IMR-90 (cell line): ENCODE results near the gene IPO13. TPM values are rescaled to one million over a fixed set of nuclear protein-coding genes. Genes with fewer than 3 reads are reported as not detected.

Source experiments
- ATAC-seq: fragments of 200-7000 bp; cut with Tn5 transposase; 2 replicates; pipeline ENCODE4 v1.9.1; 2020; ENCODE audit warnings: low read depth, mild to moderate bottlenecking, moderate library complexity
- BruUV-seq: library from RNA; stranded (reverse); fragments of 400-500 nt; replicated peaks from 2 replicates; lab custom pipeline; 2021; lab: Mats Ljungman, UMichigan
- CTCF ChIA-PET: fragments of 300-600 bp; formaldehyde crosslinking; extraction: SDS; loops from one replicate; lab custom pipeline; 2021; ENCODE audit warnings: antibody characterized with exemption; lab: Yijun Ruan, JAX
- POLR2A ChIA-PET: fragments of 300-600 bp; sonication (Branson Sonifier 250); formaldehyde crosslinking; loops from one replicate; lab custom pipeline; 2022; ENCODE audit warnings: antibody characterized with exemption; ENCODE audit not compliant: unreplicated experiment; lab: Charles Lee
- DNase-seq: peaks from one replicate; pipeline ENCODE4 v3.0.0; 2013
- H2AFZ ChIP-seq: replicated peaks from 2 replicates; pipeline ENCODE3; 2013; ENCODE audit warnings: low read length, mild to moderate bottlenecking; ENCODE audit not compliant: poor library complexity
- H2AK5ac ChIP-seq: 2 replicates; pipeline ENCODE4 v1.6.1; 2013; ENCODE audit warnings: low read depth, low read length, inconsistent platforms
- H2AK9ac ChIP-seq: replicated peaks from 2 replicates; pipeline ENCODE3; 2013; ENCODE audit warnings: mild to moderate bottlenecking, low read depth, low read length, moderate library complexity; ENCODE audit not compliant: poor library complexity
- H2BK120ac ChIP-seq: 2 replicates; pipeline ENCODE4 v1.6.1; 2013; ENCODE audit warnings: low read depth, low read length, inconsistent platforms
- H2BK15ac ChIP-seq: 3 replicates; pipeline ENCODE4 v1.6.1; 2013; ENCODE audit warnings: low read depth, low read length, inconsistent platforms
- H2BK20ac ChIP-seq: 2 replicates; pipeline ENCODE4 v1.6.1; 2013; ENCODE audit warnings: low read depth, mild to moderate bottlenecking, inconsistent platforms, low read length, moderate library complexity
- H2BK5ac ChIP-seq: 2 replicates; pipeline ENCODE4 v1.6.1; 2013; ENCODE audit warnings: mild to moderate bottlenecking, low read depth, low read length, inconsistent platforms; ENCODE audit not compliant: poor library complexity, severe bottlenecking
- H3K14ac ChIP-seq: replicated peaks from 2 replicates; pipeline ENCODE4 v1.6.1; 2013; ENCODE audit warnings: low read depth, low read length, inconsistent platforms
- H3K18ac ChIP-seq: 2 replicates; pipeline ENCODE4 v1.6.1; 2013; ENCODE audit warnings: low read depth, low read length, control low read depth
- H3K23ac ChIP-seq: 2 replicates; pipeline ENCODE4 v1.6.1; 2013; ENCODE audit warnings: low read depth, low read length, inconsistent platforms
- H3K27ac ChIP-seq: 2 replicates; pipeline ENCODE4 v1.5.1; 2013; ENCODE audit warnings: mild to moderate bottlenecking, control low read depth, low read length; ENCODE audit not compliant: insufficient read depth
- H3K27me3 ChIP-seq: 2 replicates; pipeline ENCODE4 v1.6.1; 2013; ENCODE audit warnings: low read length; ENCODE audit not compliant: control insufficient read depth, insufficient read depth
- H3K36me3 ChIP-seq: 2 replicates; pipeline ENCODE4 v1.6.1; 2013; ENCODE audit warnings: low read length, mixed read lengths; ENCODE audit not compliant: control insufficient read depth, insufficient read depth
- H3K4ac ChIP-seq: 2 replicates; pipeline ENCODE4 v1.6.1; 2013; ENCODE audit warnings: low read depth, low read length, inconsistent platforms
- H3K4me1 ChIP-seq: 2 replicates; pipeline ENCODE4 v1.6.1; 2013; ENCODE audit warnings: low read length, mixed read lengths; ENCODE audit not compliant: control insufficient read depth, insufficient read depth
- H3K4me2 ChIP-seq: 2 replicates; pipeline ENCODE4 v1.6.1; 2013; ENCODE audit warnings: low read depth, mild to moderate bottlenecking, control low read depth, low read length, moderate library complexity
- H3K4me3 ChIP-seq: 2 replicates; pipeline ENCODE4 v1.5.1; 2013; ENCODE audit warnings: low read depth, mild to moderate bottlenecking, control low read depth, low read length, moderate library complexity; ENCODE audit not compliant: insufficient read depth
- H3K56ac ChIP-seq: 2 replicates; pipeline ENCODE4 v1.6.1; 2013; ENCODE audit warnings: low read length, inconsistent platforms; ENCODE audit not compliant: insufficient read depth; ENCODE audit errors: extremely low read depth
- H3K79me1 ChIP-seq, 2 experiments: 2 replicates each; pipeline ENCODE4 v1.6.1; 2013; ENCODE audit warnings: low read length in 2 of 2, inconsistent platforms in 1 of 2, low read depth in 1 of 2
- H3K9ac ChIP-seq: 2 replicates; pipeline ENCODE4 v1.6.1; 2013; ENCODE audit warnings: low read depth, low read length, control low read depth
- H3K9me1 ChIP-seq: 2 replicates; pipeline ENCODE4 v1.6.1; 2013; ENCODE audit warnings: low read length, inconsistent platforms; ENCODE audit not compliant: insufficient read depth
- H3K9me3 ChIP-seq: 2 replicates; pipeline ENCODE4 v1.6.1; 2013; ENCODE audit warnings: low read length; ENCODE audit not compliant: control insufficient read depth, insufficient read depth
- H4K20me1 ChIP-seq: 2 replicates; pipeline ENCODE4 v1.6.1; 2013; ENCODE audit warnings: low read length, inconsistent platforms; ENCODE audit not compliant: insufficient read depth
- H4K5ac ChIP-seq: 2 replicates; pipeline ENCODE4 v1.6.1; 2013; ENCODE audit warnings: mild to moderate bottlenecking, low read depth, low read length, control low read depth
- H4K8ac ChIP-seq, 2 experiments: 2 replicates each; pipeline ENCODE4 v1.6.1; 2013; ENCODE audit warnings: low read depth in 2 of 2, low read length in 2 of 2, control low read depth in 1 of 2, inconsistent platforms in 1 of 2
- H4K91ac ChIP-seq: 2 replicates; pipeline ENCODE4 v1.6.1; 2013; ENCODE audit warnings: low read depth, low read length, inconsistent platforms; ENCODE audit not compliant: insufficient read depth
- BHLHE40 ChIP-seq: fragments of 150-350 bp; IDR thresholded peaks from 2 replicates; pipeline ENCODE4 v1.6.1; 2016; ENCODE audit warnings: mild to moderate bottlenecking, low read depth, low read length
- CHD1 ChIP-seq: IDR thresholded peaks from 2 replicates; pipeline ENCODE4 v1.6.1; 2012; ENCODE audit warnings: low read depth, low read length, improper control_type of control experiment
- MXI1 ChIP-seq: IDR thresholded peaks from 2 replicates; pipeline ENCODE4 v1.6.1; 2012; ENCODE audit warnings: low read depth, mild to moderate bottlenecking, low read length, moderate library complexity, borderline replicate concordance
- NFE2L2 ChIP-seq: fragments of 150-350 bp; IDR thresholded peaks from 2 replicates; pipeline ENCODE4 v1.6.1; 2016; ENCODE audit warnings: low read depth, mild to moderate bottlenecking, low read length
- POLR2A ChIP-seq: IDR thresholded peaks from 2 replicates; pipeline ENCODE4 v1.6.1; 2012; ENCODE audit warnings: mild to moderate bottlenecking, low read depth, low read length
- USF2 ChIP-seq: fragments of 150-350 bp; IDR thresholded peaks from 2 replicates; pipeline ENCODE4 v1.6.1; 2017; ENCODE audit warnings: mild to moderate bottlenecking, antibody characterized with exemption, low read length, low read depth
- WGBS, 2 experiments: methylation state at CpG; one replicate each; pipeline versions ENCODE4 v1.1.5 to v1.1.7; 2013; ENCODE audit warnings: missing lambda C conversion rate in 2 of 2; ENCODE audit not compliant: insufficient read length in 1 of 2; ENCODE audit errors: extremely low coverage in 2 of 2; 5-methylcytosine and 5-hydroxymethylcytosine counted together
- dilution Hi-C: fragments of 300-500 bp; cut with HindIII; formaldehyde crosslinking; loops from one replicate; pipeline ENCODE4 v1.14.3; 2018; ENCODE audit warnings: low sequenced_read_pairs; ENCODE audit not compliant: unreplicated experiment
- in situ Hi-C: fragments of 300-500 bp; cut with MboI; formaldehyde crosslinking; loops from 3 replicates; pipeline ENCODE4 v1.14.3; 2019; ENCODE audit warnings: low sequenced_read_pairs, inconsistent platforms, mixed read lengths
- intact Hi-C: fragments of 100-400 bp; cut with micrococcal nuclease; formaldehyde crosslinking; loops from 2 replicates; pipeline ENCODE4 v1.10.0; 2022
- polyA plus RNA-seq, 3 experiments: library from polyadenylated mRNA; depleted of rRNA; stranded (reverse); fragments of >200 nt; gene quantifications; 2 replicates each; pipeline ENCODE4 v1.2.3, GENCODE V29; 2012; ENCODE audit warnings: low replicate concordance in 1 of 3
- total RNA-seq: library from RNA; depleted of rRNA; stranded (reverse); fragments of >200 nt; gene quantifications from 2 replicates; pipeline ENCODE4 v1.2.3, GENCODE V29; 2012
- TF ChIP-seq, protein P1 (sequence below): fragments of 150-350 bp; IDR thresholded peaks from 2 replicates; pipeline ENCODE4 v1.6.1; 2016; ENCODE audit warnings: low read depth, mild to moderate bottlenecking, low read length, moderate library complexity, borderline replicate concordance

IPO13 gene
- total and polyA plus RNA-seq, 2 of the 4 experiments (the other 2 are of a cell fraction): 15.2 to 18.7 TPM

DNA sequence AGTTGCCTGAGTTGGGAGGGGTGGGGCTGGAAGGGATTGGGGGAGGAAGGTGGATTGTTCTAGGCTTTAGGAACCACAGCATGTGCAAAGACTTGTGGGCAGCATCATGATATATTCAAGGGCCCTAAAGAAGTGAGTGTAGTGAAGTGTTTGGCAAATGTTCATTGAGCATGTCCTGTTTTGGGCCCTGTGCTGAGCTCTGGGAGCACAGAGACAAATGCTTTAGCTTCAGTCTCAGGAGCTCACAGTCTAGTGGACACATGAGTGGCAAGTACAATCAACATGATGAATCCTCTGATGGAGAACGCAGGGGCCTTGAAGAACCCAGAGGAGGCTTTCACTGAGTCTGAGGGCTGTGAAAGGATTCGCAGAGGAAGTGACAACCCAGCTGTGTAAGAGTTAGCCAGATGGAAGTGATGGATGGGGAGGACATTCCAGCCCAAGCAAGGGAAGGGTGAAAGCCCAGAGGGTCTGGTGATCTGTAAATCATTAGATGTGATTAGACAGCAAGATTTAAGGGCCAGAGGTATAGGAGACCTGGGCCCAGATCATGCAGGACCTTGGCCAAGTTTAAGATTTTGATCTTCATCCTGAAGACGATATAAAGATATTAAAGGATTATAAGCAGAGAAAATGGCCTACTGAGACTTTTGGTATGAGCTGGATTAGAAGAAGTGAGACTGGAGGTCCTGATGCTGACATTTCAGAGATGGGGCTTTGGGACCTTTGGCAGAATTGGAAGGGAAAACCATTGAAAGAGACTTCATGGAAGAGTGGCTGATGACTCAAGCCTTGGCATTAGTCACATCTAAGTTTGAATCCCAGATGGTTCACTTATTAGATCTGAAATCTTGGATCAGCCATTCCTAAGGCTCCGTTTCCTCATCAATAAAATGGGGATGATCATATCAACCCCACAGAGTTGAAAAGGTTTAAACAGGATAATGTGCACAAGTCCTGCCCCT lies 4.6 kb downstream of the IPO13 start:
- Histone ChIP-seq H4K91ac (no peak overlapping the region), H3K14ac (no peak overlapping the region), H2BK5ac (no peak overlapping the region), H4K20me1 (peaks cover 21% of the 10 kb centered on the region), H3K18ac (no peak overlapping the region), H4K8ac (no peak overlapping the region), H2AFZ (no peak overlapping the region), H4K5ac (no peak overlapping the region), H3K4me1 (peaks cover 10% of the 10 kb centered on the region), H3K9ac (no peak overlapping the region), H3K23ac (no peak overlapping the region), H2BK120ac (no peak overlapping the region), H2BK20ac (no peak overlapping the region), H3K27ac (no peak overlapping the region), H2AK9ac (no peak overlapping the region), H3K36me3 (peaks cover 6% of the 10 kb centered on the region), H3K4ac (no peak overlapping the region), H3K27me3 (no peaks in the 10 kb centered on the region), H3K4me2 (no peak overlapping the region), H3K9me3 (no peaks in the 10 kb centered on the region), H3K56ac (no peak overlapping the region), H2BK15ac (no peak overlapping the region), H3K79me1 (peaks cover 29 to 54% of the 10 kb centered on the region in 2 experiments), H3K4me3 (no peak overlapping the region), H2AK5ac (no peak overlapping the region), H3K9me1 (peaks cover 8% of the 10 kb centered on the region; the same call in 1 of the 2 replicates)
- WGBS, 2 experiments: 100% methylated on average over 2 of the region's 4 CpGs; no CpG with 5 or more reads in 1 of the 2 experiments
- ChIA-PET CTCF (interaction anchor here (1.0 kb wide), 1 partner anchor 16 kb away, joined by 4 read pairs; no protein-coding TSS in a partner anchor), POLR2A (no interaction called here)
- in situ Hi-C loops: loop anchor here (25.0 kb wide), 1 partner anchor 414 kb away; the partner anchor contains the start of gene PTPRF
- intact Hi-C loops: no loop called here
- no TSS peak for BruUV-seq
- TF ChIP-seq POLR2A (no peak), NFE2L2 (no peak), USF2 (no peak), BHLHE40 (no peak), MXI1 (no peak), CHD1 (no peak)
- TF ChIP-seq, protein P1, sequence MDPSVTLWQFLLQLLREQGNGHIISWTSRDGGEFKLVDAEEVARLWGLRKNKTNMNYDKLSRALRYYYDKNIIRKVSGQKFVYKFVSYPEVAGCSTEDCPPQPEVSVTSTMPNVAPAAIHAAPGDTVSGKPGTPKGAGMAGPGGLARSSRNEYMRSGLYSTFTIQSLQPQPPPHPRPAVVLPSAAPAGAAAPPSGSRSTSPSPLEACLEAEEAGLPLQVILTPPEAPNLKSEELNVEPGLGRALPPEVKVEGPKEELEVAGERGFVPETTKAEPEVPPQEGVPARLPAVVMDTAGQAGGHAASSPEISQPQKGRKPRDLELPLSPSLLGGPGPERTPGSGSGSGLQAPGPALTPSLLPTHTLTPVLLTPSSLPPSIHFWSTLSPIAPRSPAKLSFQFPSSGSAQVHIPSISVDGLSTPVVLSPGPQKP: no peak
- ATAC-seq (no peak), DNase-seq (peak; percentile 35)
- dilution Hi-C loops: no loop called here
